HG03064 (cell line): ENCODE measurements around the gene LRRK2.

Source experiments
- ATAC-seq: cut with Tn5 transposase; IDR thresholded peaks from one replicate; pipeline ENCODE4 v1.9.1; 2021; ENCODE audit warnings: low read depth; ENCODE audit not compliant: unreplicated experiment

The LRRK2 gene

GRCh38 chr12:40224439-40225291, at the start of gene LRRK2:
Gene LRRK2 (plus strand): TSS chr12:40224997. CDS start chr12:40225132, 135 bp downstream.
- peak; percentile 49 for ATAC-seq

- ATAC-seq, result no peak
These were observed 49.8 kb upstream of the LRRK2 start for GRCh38 chr12:40175045-40175444.

DNA sequence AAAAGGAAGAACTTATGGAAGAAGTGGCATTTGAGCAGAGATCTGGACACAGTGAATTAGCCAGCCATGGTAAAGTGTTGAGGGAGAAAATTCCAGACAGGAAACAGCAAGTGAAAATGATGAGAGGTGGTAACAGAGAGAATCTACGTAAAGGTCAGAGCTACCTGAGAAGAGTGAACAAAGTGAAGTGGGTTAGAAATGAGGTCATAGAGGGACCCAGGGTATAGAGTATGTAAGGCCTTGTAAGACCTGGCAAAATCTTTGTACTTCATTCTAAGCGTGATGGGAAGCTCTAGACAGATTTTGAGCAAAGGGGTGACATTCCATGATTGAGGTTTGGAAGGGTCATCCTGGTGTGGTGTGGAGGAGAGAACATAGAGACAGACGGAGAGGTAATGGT, 49.3 kb upstream of the LRRK2 start:
- ATAC-seq, result no peak

GRCh38 chr12:40178701-40179100, 46.1 kb upstream of the LRRK2 start:
- ATAC-seq, result no peak

DNA sequence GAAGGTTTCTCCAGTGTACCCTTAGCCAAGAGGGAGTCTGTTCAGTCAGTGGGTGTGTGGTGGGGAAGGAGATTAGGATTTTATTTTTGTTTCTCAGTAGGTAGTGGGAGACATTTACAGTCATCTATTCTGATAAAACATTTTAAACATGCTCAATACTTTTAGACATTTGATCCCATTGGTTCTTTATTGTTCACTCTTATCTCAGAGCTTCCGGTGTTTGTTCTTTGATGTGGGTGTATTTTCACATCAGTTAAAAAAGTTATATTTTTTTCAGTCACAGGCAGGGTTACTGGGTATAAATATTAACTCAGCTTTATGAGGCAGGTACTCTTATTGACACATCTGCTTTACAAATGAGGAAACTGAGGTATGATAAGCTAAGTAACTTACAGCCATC, 43.3 kb upstream of the LRRK2 start:
- no peak for ATAC-seq

- no peak for ATAC-seq
These were observed 41.1 kb upstream of the LRRK2 start for GRCh38 chr12:40183715-40184114.

- ATAC-seq, result no peak
These were observed 40.1 kb upstream of the LRRK2 start for GRCh38 chr12:40184493-40185302.

DNA sequence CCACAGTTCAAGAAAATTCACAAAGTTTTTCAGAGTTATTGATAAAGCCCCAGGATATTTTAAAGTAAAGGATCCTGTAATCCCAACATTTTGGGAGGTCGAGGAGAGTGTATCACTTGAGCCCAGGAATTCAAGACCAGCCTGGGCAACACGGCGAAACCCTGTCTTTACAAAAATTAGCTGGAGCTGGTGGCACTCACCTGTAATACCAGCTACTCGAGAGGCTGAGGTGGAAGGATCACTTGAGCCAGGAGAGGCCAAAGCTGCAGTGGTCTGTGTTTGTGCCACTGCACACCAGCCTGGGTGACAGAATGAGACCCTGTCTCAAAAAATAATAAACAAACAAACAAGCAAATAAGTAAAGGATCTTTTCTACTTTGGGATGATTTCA, 39.5 kb upstream of the LRRK2 start:
- ATAC-seq, result no peak

DNA sequence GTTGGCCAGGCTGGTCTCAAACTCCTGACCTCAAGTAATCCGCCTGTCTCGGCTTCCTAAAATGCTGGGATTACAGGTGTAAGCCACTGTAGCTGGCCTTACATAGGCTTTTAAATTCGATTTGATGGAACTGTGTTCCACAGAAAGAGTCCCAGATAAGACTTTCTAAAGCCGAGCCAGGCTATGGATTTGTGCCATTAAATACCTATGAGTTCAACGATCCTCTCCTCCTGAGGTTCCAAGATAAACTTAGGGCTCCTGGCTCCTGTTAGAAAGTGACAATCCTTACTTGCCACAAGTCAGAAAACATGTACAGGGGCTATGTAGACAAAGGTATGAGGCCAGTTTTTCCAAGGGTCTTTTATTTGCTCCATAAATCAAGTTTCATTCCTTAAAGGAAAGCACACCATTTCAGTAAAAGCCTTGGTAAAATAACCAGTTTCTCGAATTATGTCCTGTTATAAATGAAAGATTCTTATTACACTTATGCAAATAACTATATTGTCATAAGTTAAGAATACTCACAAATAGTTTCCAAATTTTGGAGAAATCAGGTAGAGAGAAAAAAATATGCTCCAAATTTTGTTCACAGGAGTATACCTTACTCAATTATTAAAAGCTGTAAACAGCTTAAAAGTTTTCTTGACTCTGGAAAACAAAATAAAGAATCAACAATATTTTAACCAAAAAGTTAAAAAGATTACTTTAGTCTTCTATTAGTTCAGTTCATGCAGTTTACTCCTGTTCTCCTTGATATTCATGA, 36.1 kb upstream of the LRRK2 start:
- no peak for ATAC-seq

GRCh38 chr12:40192704-40193255, 32.0 kb upstream of the LRRK2 start:
- ATAC-seq, result peak; percentile 97

GRCh38 chr12:40194846-40195245, 30.0 kb upstream of the LRRK2 start:
- ATAC-seq, result no peak

DNA sequence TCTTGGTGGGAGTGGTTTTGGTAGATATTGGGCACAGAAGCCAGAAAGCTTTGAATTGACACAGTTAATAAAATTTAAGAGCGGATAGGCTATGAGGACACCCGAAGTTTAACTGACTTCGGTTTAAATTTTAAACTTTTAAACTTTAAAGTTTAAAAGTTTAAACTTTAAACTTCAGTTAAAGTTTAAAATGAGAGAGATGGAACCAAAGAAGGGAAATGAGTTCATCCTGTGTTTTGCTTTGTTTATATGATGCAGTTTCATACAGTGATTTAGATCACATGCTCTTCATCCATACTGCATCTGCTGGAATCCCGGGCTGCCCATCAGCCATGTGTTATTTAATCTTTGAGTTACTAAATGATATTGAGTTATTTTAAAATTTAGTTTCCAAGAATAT, 27.2 kb upstream of the LRRK2 start:
- no peak for ATAC-seq

GRCh38 chr12:40198601-40199000, 26.2 kb upstream of the LRRK2 start:
- no peak for ATAC-seq

DNA sequence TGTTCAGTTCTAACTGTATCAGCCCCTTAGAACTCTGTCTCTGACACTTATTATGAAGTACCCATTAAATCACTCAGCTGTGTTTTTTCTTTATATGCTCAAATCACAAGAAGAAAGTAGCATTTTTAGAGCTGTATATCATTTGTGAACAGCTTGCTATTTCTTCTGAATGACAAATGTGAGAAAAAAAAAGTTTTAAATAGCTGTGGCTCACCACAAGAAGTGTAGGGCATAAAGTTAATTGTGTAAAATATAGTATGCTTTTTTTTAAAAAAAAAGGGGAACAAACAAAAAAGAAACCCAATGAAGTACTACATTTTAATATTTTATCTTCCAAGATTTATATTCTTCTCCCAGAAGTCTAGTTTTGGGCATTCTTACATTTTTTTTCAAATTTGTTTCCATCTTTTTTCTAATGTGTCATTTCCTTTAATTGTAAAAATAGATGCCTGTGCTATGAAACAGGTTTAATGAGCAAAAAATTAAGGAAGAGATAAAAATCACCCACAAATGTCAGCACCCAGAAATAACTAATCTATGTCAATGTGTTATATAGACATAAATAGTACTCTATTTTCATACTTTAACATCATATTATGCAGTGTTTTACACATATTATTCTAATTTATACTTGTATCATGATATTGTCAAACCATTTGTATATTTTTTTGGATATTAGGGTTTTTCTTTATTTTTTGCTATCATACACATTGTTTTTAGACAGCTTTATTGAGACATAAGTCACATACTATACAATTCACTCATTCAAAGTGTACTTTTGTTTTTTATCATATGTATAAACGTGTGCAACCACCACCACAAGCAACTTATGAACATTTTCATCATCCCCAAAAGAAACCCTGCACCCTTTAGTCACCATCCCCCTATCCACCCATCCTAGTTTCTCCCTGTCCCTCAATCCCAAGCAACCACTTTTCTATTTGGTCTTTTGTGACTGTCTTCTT, 22.4 kb upstream of the LRRK2 start:
- ATAC-seq, result peak; percentile 57

DNA sequence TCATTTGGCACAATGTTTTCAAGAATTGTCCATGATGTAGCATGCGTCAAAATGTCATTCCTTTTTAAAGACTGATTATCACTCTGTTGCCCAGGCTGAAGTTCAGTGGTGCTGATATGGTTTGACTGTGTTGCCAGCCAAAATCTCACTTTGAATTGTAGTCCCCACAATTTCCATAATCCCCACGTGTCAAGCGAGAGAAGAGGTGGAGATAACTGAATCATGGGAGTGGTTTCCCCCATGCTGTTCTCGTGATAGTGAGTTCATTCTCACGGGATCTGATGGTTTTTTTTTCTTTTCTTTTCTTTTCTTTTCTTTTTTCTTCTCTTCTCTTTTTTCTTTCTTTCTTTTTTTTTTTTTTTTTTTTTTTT, 21.8 kb upstream of the LRRK2 start:
- ATAC-seq, result no peak

GRCh38 chr12:40204337-40204736, 20.5 kb upstream of the LRRK2 start:
- ATAC-seq, result no peak

- no peak for ATAC-seq
These were observed 17.2 kb upstream of the LRRK2 start for GRCh38 chr12:40207551-40207950.

DNA sequence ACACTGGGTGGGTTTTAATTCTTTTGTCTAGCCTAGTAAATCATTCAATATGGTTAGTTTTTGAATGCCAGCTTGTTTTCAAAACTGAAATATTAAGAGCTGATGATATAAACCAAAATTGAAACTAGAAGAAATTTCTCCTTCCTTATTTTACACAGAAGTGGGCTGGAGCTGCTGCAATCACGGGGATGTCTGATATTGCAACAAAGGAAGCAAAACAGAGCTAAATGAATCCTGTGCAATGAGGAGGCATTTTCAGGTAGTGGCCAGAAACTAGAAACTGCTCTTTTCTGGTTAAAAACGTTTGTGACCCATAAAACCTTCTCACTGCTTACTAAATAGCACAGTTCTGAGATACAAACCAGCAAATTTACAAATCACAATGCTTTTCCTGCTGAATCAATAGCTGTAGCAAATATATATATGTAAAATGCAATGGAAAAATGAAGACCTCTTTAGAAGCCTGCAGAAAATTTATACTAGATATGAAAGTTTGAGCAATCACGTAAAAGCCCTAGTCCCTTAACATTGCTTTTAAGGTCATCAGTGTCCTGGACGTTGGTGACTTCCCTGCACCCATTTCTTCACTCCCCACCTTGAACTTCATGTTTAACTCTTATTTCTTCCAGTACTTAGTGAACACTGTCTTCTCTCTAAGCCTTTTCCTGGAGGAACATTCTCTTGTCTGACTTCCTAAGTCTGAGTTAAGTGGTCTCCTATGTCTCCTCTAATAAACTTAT, 15.9 kb upstream of the LRRK2 start:
- peak; percentile 96 for ATAC-seq

DNA sequence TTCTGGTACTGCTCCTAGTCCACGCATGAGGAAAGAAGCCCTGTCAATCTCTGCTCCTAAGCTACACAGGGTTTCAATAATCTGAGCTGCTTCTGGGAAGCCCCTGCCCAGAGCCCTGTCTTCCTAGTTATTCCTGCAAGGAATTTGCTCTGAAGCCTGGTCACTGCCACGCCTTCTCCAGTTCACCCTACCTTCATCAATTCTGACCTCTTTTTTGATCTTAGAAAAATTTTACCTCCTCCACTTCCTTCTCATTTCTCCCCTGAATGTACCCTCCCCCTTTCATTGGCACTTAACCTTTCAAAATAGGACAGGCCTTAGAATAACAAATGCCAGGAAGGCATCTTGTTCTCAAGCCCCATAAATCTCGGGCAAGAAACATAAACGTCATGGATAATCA, 14.9 kb upstream of the LRRK2 start:
- ATAC-seq, result no peak
